ENCODE measurements around the gene GPC5. TPM values are rescaled to one million over a fixed set of nuclear protein-coding genes. Genes with fewer than 3 reads are reported as not detected.

GPC5 gene
- total RNA-seq, 2 donors from 2014 or later: 0.83 to 1.3 TPM

DNA sequence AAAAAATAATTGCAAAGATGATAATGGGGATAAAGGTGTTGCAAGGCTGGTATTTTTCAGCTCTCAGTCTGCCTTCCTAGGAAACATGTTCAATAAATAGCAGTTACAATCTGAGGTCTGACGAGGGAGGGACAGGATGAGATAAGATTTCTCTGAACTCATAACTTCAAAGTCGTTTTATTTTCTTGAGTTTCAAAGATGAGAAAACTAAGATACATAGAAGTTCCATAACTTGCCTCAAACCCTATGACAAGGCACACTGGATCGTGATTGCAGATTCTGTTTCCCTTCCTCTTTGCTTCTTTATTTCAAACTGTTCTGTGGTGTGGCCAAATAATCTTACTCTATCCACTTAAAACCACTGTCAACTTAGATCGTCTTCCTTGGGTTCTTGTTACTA is 327.2 kb downstream of the GPC5 start:
- DNase-seq (ENCODE audit: low spot score): no peak
- Histone ChIP-seq H3K9me3 (no peaks in the 10 kb centered on the region), H3K27me3 (no peaks in the 10 kb centered on the region), H3K4me3 (no peak overlapping the region), H3K27ac (no peak overlapping the region), H3K36me3 (no peaks in the 10 kb centered on the region), H3K4me1 (no peaks in the 10 kb centered on the region)
- TF ChIP-seq, protein P1, sequence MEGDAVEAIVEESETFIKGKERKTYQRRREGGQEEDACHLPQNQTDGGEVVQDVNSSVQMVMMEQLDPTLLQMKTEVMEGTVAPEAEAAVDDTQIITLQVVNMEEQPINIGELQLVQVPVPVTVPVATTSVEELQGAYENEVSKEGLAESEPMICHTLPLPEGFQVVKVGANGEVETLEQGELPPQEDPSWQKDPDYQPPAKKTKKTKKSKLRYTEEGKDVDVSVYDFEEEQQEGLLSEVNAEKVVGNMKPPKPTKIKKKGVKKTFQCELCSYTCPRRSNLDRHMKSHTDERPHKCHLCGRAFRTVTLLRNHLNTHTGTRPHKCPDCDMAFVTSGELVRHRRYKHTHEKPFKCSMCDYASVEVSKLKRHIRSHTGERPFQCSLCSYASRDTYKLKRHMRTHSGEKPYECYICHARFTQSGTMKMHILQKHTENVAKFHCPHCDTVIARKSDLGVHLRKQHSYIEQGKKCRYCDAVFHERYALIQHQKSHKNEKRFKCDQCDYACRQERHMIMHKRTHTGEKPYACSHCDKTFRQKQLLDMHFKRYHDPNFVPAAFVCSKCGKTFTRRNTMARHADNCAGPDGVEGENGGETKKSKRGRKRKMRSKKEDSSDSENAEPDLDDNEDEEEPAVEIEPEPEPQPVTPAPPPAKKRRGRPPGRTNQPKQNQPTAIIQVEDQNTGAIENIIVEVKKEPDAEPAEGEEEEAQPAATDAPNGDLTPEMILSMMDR (IDR thresholded peaks at IDR 0.05): no peak

DNA sequence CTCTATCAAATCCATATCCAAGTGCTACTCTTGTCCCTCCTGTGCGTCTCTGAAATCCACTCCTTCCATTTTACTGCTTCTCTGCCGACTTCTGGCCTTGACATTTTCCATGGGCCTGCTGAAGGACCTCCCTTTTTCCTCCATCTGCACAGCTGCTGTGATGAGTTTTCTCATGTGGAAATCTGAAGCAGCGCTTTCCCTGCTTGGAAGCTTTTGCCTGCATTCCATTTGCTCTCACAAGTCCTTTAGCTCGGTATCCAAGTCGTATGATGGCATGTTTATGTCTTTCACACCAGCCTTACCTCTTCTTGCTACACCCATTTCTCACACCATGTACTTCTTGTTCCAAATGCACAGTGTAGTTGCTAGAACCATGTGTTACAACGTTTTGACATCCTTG is 328.2 kb downstream of the GPC5 start:
- Histone ChIP-seq H3K27ac (no peak overlapping the region), H3K36me3 (no peaks in the 10 kb centered on the region), H3K27me3 (no peaks in the 10 kb centered on the region), H3K4me1 (no peaks in the 10 kb centered on the region), H3K4me3 (no peak overlapping the region), H3K9me3 (no peaks in the 10 kb centered on the region)
- TF ChIP-seq, protein P1 (IDR thresholded peaks at IDR 0.05): no peak
- no peak for DNase-seq (ENCODE audit: low spot score)

DNA sequence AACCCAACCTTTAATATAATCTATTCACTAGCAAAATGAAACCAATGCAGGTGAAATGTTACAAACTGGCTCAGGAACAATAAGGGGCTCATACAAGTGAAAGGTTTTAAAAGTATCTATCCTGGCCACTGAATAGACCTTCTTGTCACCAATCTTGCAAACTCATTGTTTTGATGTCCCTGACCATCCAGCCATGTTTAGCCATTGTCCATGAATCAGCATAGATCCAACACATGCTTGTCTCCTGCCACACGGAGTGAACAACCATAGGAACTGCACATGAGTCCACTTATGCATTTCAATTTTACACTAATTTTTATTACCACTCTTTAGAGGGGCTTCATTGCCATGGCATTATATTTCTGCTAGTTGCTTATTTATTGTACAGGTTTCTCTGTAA is 331.4 kb downstream of the GPC5 start:
- H3K36me3 ChIP-seq: no peaks in the 10 kb centered on the region
- no peak for DNase-seq (ENCODE audit: low spot score)
- H3K4me3 ChIP-seq: no peak overlapping the region
- TF ChIP-seq, protein P1 (IDR thresholded peaks at IDR 0.05): no peak
- H3K27me3 ChIP-seq: no peaks in the 10 kb centered on the region
- H3K9me3 ChIP-seq: no peaks in the 10 kb centered on the region
- no peak overlapping the region for H3K27ac ChIP-seq
- H3K4me1 ChIP-seq: no peaks in the 10 kb centered on the region

DNA sequence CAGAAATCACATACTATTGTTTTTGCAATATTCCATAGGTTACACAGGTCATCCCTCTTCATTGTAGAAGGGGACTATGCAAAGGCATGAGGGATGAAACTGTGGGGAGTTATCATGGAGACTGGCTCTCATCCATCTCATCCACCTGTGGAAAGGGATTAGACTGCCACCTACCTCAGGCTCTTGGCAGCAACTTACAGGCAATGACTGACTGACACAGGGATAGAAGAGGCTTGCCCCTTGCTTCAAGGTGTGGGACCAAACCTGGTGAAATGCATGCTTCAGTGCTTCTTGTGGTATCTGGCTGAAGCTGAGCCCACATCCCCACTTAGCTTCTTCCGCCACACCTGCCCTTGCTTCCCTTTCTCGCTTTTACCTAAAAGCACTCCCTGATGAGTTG is 341.3 kb downstream of the GPC5 start:
- H3K27ac ChIP-seq: no peak overlapping the region
- H3K4me1 ChIP-seq: no peaks in the 10 kb centered on the region
- no peaks in the 10 kb centered on the region for H3K27me3 ChIP-seq
- no peaks in the 10 kb centered on the region for H3K36me3 ChIP-seq
- TF ChIP-seq, protein P1 (IDR thresholded peaks at IDR 0.05): no peak
- DNase-seq (ENCODE audit: low spot score): no peak
- H3K9me3 ChIP-seq: peaks cover 0 to 5% of the 10 kb centered on the region in 2 donors
- H3K4me3 ChIP-seq: no peak overlapping the region

GRCh38 chr13:91740756-91741155 is 342.3 kb downstream of the GPC5 start:
- no peak overlapping the region for H3K4me3 ChIP-seq
- DNase-seq (ENCODE audit: low spot score): no peak
- H3K27me3 ChIP-seq: no peaks in the 10 kb centered on the region
- H3K27ac ChIP-seq: no peak overlapping the region
- no peaks in the 10 kb centered on the region for H3K4me1 ChIP-seq
- H3K9me3 ChIP-seq: peaks cover 0 to 5% of the 10 kb centered on the region in 2 donors
- TF ChIP-seq, protein P1 (IDR thresholded peaks at IDR 0.05): no peak
- no peaks in the 10 kb centered on the region for H3K36me3 ChIP-seq

GRCh38 chr13:91741925-91742324 is 343.5 kb downstream of the GPC5 start:
- Histone ChIP-seq H3K27me3 (no peaks in the 10 kb centered on the region), H3K36me3 (no peaks in the 10 kb centered on the region), H3K9me3 (peaks cover 0 to 5% of the 10 kb centered on the region in 2 donors), H3K4me1 (no peaks in the 10 kb centered on the region), H3K27ac (no peak overlapping the region), H3K4me3 (no peak overlapping the region)
- TF ChIP-seq, protein P1 (IDR thresholded peaks at IDR 0.05): no peak
- no peak for DNase-seq (ENCODE audit: low spot score)

All from right atrium auricular region (tissue), 2 donors.